Ishikawa (cell line): ENCODE measurements around the gene DYNLT4.

Experiments
- CEBPB ChIP-seq: IDR thresholded peaks from 2 replicates; pipeline ENCODE4 v1.6.1; 2012
- CREB1 ChIP-seq: IDR thresholded peaks from 2 replicates; pipeline ENCODE4 v1.6.1; 2012; ENCODE audit warnings: low read depth
- EGR1 ChIP-seq: IDR thresholded peaks from 2 replicates; pipeline ENCODE4 v1.6.1; 2012
- EP300 ChIP-seq: IDR thresholded peaks from 2 replicates; pipeline ENCODE4 v1.6.1; 2012; ENCODE audit warnings: borderline replicate concordance
- FOXM1 ChIP-seq: IDR thresholded peaks from 2 replicates; pipeline ENCODE4 v1.6.1; 2012; ENCODE audit warnings: low read depth, borderline replicate concordance
- NFIC ChIP-seq: IDR thresholded peaks from 2 replicates; pipeline ENCODE4 v1.6.1; 2012
- RAD21 ChIP-seq: IDR thresholded peaks from 2 replicates; pipeline ENCODE4 v1.6.1; 2012; ENCODE audit warnings: low read depth
- REST ChIP-seq: IDR thresholded peaks from 2 replicates; pipeline ENCODE4 v1.6.1; 2012; ENCODE audit warnings: low read depth, mild to moderate bottlenecking
- TAF1 ChIP-seq: IDR thresholded peaks from 2 replicates; pipeline ENCODE4 v1.6.1; 2012; ENCODE audit warnings: low read depth, mild to moderate bottlenecking
- TCF12 ChIP-seq: IDR thresholded peaks from 2 replicates; pipeline ENCODE4 v1.6.1; 2012; ENCODE audit warnings: low read depth
- TEAD4 ChIP-seq: IDR thresholded peaks from 2 replicates; pipeline ENCODE4 v1.6.1; 2012
- YY1 ChIP-seq: IDR thresholded peaks from 2 replicates; pipeline ENCODE4 v1.6.1; 2012; ENCODE audit warnings: low read depth
- ZBTB7A ChIP-seq: IDR thresholded peaks from 2 replicates; pipeline ENCODE4 v1.6.1; 2012; ENCODE audit warnings: low read depth
- TF ChIP-seq, protein P1 (sequence below): IDR thresholded peaks from 2 replicates; pipeline ENCODE4 v1.6.1; 2012
- TF ChIP-seq, protein P2 (sequence below): IDR thresholded peaks from 2 replicates; pipeline ENCODE4 v1.6.1; 2012

Gene DYNLT4

GRCh38 chr1:44828841-44829440 is 21.8 kb upstream of the DYNLT4 start:
- TF ChIP-seq EGR1 (no peak), ZBTB7A (no peak)

DNA sequence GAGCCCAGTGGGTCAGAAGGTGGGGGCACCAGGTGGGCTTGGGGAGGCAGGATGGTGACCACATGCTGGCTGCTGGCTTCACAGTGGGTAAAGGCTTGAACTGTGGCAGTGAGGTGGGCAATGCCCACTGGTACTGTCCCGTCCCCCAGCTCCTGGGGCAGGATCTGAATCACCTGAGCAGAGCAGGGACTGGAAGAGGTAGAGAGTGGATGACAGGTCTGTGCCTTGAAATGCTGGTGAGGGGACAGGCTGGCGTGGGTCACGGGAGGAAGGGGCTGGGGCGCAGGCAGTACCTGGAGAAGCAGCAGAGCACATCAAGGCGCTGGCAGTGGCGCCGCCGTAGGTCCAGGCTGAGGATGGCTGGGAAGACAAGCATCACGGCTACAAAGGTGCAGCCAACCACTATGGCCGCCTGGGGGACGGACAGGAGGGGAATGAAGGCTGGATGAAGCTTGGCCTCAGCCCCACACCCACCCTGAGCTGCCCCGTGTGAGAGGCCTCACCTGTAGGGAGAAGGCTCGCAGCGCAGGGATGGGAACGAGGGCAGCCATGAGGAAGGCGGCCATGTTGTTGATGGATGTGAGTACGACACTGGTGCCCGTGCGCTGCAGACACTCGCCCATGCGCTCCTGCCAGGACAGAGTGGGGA is 21.0 kb upstream of the DYNLT4 start:
- TF ChIP-seq TEAD4 (no peak), FOXM1 (no peak), TCF12 (no peak), EGR1 (no peak), ZBTB7A (no peak), CREB1 (no peak), YY1 (no peak), NFIC (no peak), RAD21 (no peak), CEBPB (no peak), REST (no peak), TAF1 (no peak), EP300 (no peak)
- TF ChIP-seq, protein P1, sequence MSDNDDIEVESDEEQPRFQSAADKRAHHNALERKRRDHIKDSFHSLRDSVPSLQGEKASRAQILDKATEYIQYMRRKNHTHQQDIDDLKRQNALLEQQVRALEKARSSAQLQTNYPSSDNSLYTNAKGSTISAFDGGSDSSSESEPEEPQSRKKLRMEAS: no peak
- TF ChIP-seq, protein P2, sequence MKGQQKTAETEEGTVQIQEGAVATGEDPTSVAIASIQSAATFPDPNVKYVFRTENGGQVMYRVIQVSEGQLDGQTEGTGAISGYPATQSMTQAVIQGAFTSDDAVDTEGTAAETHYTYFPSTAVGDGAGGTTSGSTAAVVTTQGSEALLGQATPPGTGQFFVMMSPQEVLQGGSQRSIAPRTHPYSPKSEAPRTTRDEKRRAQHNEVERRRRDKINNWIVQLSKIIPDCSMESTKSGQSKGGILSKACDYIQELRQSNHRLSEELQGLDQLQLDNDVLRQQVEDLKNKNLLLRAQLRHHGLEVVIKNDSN: no peak

DNA sequence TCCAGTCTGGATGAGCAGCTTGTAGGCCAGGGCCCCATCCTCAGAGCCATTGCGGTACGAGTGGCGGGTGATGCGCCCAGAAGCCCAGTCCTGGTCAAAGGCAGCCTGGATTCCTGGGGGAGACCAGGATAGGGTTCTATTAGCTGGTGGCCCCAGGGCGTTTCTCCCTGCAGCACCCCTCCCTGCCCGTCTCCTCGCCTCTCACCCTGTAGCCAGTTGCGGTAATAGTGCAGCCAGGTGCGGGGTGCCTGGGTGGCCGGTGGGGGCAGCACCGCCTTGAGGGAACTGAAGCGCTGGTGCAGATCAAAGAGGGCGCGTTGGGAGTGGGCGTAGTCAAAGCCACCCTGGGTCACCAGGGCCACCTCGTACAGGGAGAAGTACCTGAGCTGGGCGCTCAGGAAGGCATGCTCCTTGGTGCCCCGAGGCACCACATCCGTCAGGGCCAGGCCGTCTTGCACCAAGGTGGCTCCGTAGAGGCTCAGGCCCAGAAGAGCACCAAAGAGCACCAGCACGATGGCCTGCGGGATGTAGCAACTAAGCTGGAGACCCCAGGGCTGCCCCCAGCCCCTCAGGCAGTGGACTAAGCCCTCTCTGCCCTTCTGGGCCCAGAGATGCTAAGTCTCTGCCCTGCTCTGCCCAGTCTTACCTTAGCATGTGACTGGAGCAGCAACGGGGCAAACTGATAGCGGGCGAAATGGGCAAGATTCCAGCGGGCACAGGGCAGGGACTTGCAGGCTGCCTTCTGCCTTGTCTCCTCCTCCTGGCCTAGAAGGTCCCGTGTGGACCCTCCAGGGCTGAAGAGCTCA is 20.2 kb upstream of the DYNLT4 start:
- no peak for TF ChIP-seq CEBPB
- no peak for TF ChIP-seq RAD21
- no peak for TF ChIP-seq FOXM1
- TF ChIP-seq REST: no peak
- TF ChIP-seq ZBTB7A: no peak
- no peak for TF ChIP-seq TAF1
- TF ChIP-seq EGR1: no peak
- TF ChIP-seq EP300: no peak

GRCh38 chr1:44826375-44827196 is 19.4 kb upstream of the DYNLT4 start:
- TF ChIP-seq RAD21: no peak
- no peak for TF ChIP-seq TEAD4
- TF ChIP-seq, protein P2: no peak
- TF ChIP-seq TAF1: no peak
- TF ChIP-seq YY1: no peak
- no peak for TF ChIP-seq FOXM1
- no peak for TF ChIP-seq REST
- no peak for TF ChIP-seq ZBTB7A
- no peak for TF ChIP-seq CEBPB
- no peak for TF ChIP-seq CREB1
- no peak for TF ChIP-seq EP300
- TF ChIP-seq TCF12: no peak
